K562 (cell line): Measurements from ENCODE around the gene C11orf98.

Source experiments
- ATF7 ChIP-seq: fragments of 450-650 bp; IDR thresholded peaks from 2 replicates; pipeline ENCODE4 v1.7.1; 2014; ENCODE audit warnings: mild to moderate bottlenecking, moderate library complexity
- BACH1 ChIP-seq: fragments of 200-800 bp; sonication (Bioruptor generic); IDR thresholded peaks from 2 replicates; pipeline ENCODE4 v1.6.1; 2016; ENCODE audit warnings: missing genetic modification characterization, missing compliant biosample characterization
- CBX5 ChIP-seq: IDR thresholded peaks from 2 replicates; pipeline ENCODE4 v1.6.1; 2014; ENCODE audit warnings: low read depth, borderline replicate concordance
- EZH2 ChIP-seq: IDR thresholded peaks from 2 replicates; pipeline ENCODE4 v1.6.1; 2012; ENCODE audit warnings: low read depth, mild to moderate bottlenecking, inconsistent platforms, low read length, borderline replicate concordance
- MTF1 ChIP-seq: fragments of 250-450 bp; sonication (Bioruptor Pico); IDR thresholded peaks from 2 replicates; pipeline ENCODE4 v1.9.0; 2021; ENCODE audit warnings: moderate library complexity, mild to moderate bottlenecking, inconsistent platforms, borderline replicate concordance
- NFE2 ChIP-seq: IDR thresholded peaks from 2 replicates; pipeline ENCODE4 v1.6.1; 2014; ENCODE audit warnings: antibody characterized with exemption, low read depth
- POLR3A ChIP-seq: IDR thresholded peaks from 2 replicates; pipeline ENCODE4 v1.6.1; 2011; ENCODE audit warnings: borderline replicate concordance, mild to moderate bottlenecking, moderate library complexity; ENCODE audit not compliant: insufficient read length, insufficient read depth; ENCODE audit errors: extremely low read depth
- SMARCA4 ChIP-seq: fragments of 450-650 bp; IDR thresholded peaks from 2 replicates; pipeline ENCODE4 v1.6.1; 2016
- ZC3H8 ChIP-seq: fragments of 450-650 bp; IDR thresholded peaks from 2 replicates; pipeline ENCODE4 v1.6.1; 2017
- ZFPM2 ChIP-seq: fragments of 250-450 bp; sonication (Bioruptor Pico); IDR thresholded peaks from 2 replicates; pipeline ENCODE4 v1.5.1; 2022; ENCODE audit warnings: mild to moderate bottlenecking
- ZNF79 ChIP-seq: fragments of 250-450 bp; sonication (Bioruptor Pico); IDR thresholded peaks from 2 replicates; pipeline ENCODE4 v1.4.0; 2020; ENCODE audit warnings: low read depth, mild to moderate bottlenecking, moderate library complexity
- TF ChIP-seq, protein P1 (sequence below), 3 experiments: IDR thresholded peaks in 2 of 3; conservative IDR thresholded peaks in 1 of 3; 2 replicates each; pipeline ENCODE4 v1.5.1; 2011 to 2012; ENCODE audit warnings: low read length in 3 of 3, mild to moderate bottlenecking in 3 of 3, control low read depth in 2 of 3, improper control_type of control experiment in 1 of 3, inconsistent platforms in 1 of 3, low read depth in 1 of 3, mixed read lengths in 1 of 3, moderate library complexity in 1 of 3; ENCODE audit not compliant: insufficient read depth in 2 of 3
- TF ChIP-seq, protein P2 (sequence below): fragments of 450-650 bp; IDR thresholded peaks from 2 replicates; pipeline ENCODE4 v1.6.1; 2016; ENCODE audit warnings: antibody characterized with exemption
- TF ChIP-seq, protein P3 (sequence below), 2 experiments: IDR thresholded peaks in 1 of 2; conservative IDR thresholded peaks in 1 of 2; 2 replicates each; pipeline ENCODE4 v1.6.1; 2016; ENCODE audit warnings: low read depth in 2 of 2, mild to moderate bottlenecking in 1 of 2, missing compliant biosample characterization in 1 of 2, missing genetic modification characterization in 1 of 2, moderate library complexity in 1 of 2

DNA sequence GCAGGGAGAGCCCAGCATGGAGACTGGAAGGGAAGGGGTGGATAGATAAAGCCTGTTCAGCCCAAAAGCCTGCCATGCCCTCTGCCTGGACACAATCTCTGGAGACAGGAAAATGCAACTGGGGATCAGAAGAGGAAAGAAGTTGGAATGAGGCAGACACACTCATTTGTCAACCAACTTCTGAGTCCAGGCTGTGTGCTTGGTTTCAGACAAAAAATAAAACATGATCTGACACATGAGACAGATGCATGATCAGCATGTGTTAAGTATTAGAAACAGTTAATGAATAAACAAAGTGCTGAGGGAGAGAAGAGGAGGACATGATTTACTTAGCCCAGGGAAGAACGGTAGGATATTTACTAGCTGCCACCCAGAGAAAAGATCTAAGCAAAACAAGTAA is 23.5 kb upstream of the C11orf98 start:
- TF ChIP-seq EZH2 (no peak), NFE2 (no peak), ATF7 (no peak), MTF1 (CRISPR knock-in tag) (no peak), ZNF79 (no peak), BACH1 (no peak), POLR3A (no peak), CBX5 (no peak), ZFPM2 (CRISPR knock-in tag) (no peak), SMARCA4 (no peak), ZC3H8 (no peak)
- TF ChIP-seq, protein P1, sequence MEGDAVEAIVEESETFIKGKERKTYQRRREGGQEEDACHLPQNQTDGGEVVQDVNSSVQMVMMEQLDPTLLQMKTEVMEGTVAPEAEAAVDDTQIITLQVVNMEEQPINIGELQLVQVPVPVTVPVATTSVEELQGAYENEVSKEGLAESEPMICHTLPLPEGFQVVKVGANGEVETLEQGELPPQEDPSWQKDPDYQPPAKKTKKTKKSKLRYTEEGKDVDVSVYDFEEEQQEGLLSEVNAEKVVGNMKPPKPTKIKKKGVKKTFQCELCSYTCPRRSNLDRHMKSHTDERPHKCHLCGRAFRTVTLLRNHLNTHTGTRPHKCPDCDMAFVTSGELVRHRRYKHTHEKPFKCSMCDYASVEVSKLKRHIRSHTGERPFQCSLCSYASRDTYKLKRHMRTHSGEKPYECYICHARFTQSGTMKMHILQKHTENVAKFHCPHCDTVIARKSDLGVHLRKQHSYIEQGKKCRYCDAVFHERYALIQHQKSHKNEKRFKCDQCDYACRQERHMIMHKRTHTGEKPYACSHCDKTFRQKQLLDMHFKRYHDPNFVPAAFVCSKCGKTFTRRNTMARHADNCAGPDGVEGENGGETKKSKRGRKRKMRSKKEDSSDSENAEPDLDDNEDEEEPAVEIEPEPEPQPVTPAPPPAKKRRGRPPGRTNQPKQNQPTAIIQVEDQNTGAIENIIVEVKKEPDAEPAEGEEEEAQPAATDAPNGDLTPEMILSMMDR (IDR thresholded peaks at IDR 0.05 in 2 of 3, conservative IDR thresholded peaks at IDR 0.05 in 1 of 3; ENCODE audit: insufficient read depth in 2 of 3, low read depth in 1 of 3, low read length in 3 of 3): no peak
- TF ChIP-seq, protein P2, sequence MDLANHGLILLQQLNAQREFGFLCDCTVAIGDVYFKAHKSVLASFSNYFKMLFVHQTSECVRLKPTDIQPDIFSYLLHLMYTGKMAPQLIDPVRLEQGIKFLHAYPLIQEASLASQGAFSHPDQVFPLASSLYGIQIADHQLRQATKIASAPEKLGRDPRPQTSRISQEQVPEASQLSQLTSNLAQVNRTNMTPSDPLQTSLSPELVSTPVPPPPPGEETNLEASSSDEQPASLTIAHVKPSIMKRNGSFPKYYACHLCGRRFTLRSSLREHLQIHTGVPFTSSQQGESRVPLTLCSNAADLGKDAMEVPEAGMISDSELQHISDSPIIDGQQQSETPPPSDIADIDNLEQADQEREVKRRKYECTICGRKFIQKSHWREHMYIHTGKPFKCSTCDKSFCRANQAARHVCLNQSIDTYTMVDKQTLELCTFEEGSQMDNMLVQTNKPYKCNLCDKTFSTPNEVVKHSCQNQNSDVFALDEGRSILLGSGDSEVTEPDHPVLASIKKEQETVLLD: no peak
- TF ChIP-seq, protein P3, sequence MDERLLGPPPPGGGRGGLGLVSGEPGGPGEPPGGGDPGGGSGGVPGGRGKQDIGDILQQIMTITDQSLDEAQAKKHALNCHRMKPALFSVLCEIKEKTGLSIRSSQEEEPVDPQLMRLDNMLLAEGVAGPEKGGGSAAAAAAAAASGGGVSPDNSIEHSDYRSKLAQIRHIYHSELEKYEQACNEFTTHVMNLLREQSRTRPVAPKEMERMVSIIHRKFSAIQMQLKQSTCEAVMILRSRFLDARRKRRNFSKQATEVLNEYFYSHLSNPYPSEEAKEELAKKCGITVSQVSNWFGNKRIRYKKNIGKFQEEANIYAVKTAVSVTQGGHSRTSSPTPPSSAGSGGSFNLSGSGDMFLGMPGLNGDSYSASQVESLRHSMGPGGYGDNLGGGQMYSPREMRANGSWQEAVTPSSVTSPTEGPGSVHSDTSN (CRISPR knock-in tag; IDR thresholded peaks at IDR 0.05; ENCODE audit: low read depth): no peak
- TF ChIP-seq, protein P3 (tag; conservative IDR thresholded peaks at IDR 0.05; ENCODE audit: low read depth): no peak
